Effector memory CD8-positive, alpha-beta T cell (primary cell): ENCODE data around the gene SUPT3H.
A peak's percentile ranks its signal among the peaks of the same experiment; 100 is the strongest.

Source experiments
- ATAC-seq: fragments of 150-1000 bp; cut with Tn5 transposase; replicated peaks from 2 replicates; pipeline ENCODE4 v1.10.0; 2021; ENCODE audit warnings: mild to moderate bottlenecking, moderate library complexity
- DNase-seq, 3 experiments: peaks; one replicate each; pipeline ENCODE4 v3.0.0; 2021
- H3K27ac Mint-ChIP-seq, 2 donors: one replicate each; pipeline ENCODE4 v1.8.0; 2022; ENCODE audit warnings: mild to moderate bottlenecking in 2 of 2, mixed read lengths in 2 of 2, moderate library complexity in 2 of 2
- H3K27me3 Mint-ChIP-seq, 2 donors: one replicate each; pipeline ENCODE4 v1.8.0; 2022; ENCODE audit warnings: mixed read lengths in 2 of 2
- H3K36me3 Mint-ChIP-seq: one replicate; pipeline ENCODE4 v1.8.0; 2022; ENCODE audit warnings: mild to moderate bottlenecking, moderate library complexity, mixed read lengths; ENCODE audit not compliant: insufficient read depth
- H3K4me1 Mint-ChIP-seq, 2 donors: one replicate each; pipeline ENCODE4 v1.8.0; 2022; ENCODE audit warnings: low read depth in 2 of 2, mixed read lengths in 2 of 2
- H3K4me3 Mint-ChIP-seq, 2 donors: one replicate each; pipeline ENCODE4 v1.8.0; 2022; ENCODE audit warnings: mild to moderate bottlenecking in 2 of 2, mixed read lengths in 2 of 2, moderate library complexity in 2 of 2
- H3K9me3 Mint-ChIP-seq, 2 donors: one replicate each; pipeline ENCODE4 v1.8.0; 2022; ENCODE audit warnings: mixed read lengths in 2 of 2

SUPT3H gene

DNA sequence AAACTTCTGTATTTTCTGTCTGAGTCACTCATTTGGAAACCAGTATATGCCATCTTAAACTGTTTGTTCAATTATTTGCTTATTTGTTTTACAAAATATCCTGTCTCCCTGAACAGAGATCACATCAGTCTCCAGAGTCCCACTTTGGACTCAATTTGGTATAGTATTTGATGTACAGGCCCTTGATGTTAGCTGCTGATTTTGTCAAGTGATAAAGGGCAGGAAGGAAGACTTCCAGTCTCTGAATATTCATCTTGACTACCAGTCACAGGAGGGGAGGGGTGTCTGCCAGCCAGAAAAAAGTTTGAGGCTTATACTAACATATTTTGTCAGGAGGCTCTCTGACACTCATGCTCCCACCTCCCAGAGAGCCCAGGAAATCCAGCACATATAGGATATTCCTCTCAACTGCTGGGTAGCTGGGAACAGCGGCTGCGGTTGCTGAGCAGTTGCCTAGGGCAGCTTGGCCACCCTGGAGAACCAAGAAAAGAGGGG lies 426.4 kb downstream of the SUPT3H start:
- Mint-ChIP-seq H3K27me3 (no peaks in the 10 kb centered on the region), H3K9me3 (peaks cover 2 to 4% of the 10 kb centered on the region in 2 donors), H3K27ac (no peak overlapping the region), H3K36me3 (peaks cover 6% of the 10 kb centered on the region), H3K4me1 (no peaks in the 10 kb centered on the region), H3K4me3 (no peak overlapping the region)
- DNase-seq (no peak), ATAC-seq (no peak)

DNA sequence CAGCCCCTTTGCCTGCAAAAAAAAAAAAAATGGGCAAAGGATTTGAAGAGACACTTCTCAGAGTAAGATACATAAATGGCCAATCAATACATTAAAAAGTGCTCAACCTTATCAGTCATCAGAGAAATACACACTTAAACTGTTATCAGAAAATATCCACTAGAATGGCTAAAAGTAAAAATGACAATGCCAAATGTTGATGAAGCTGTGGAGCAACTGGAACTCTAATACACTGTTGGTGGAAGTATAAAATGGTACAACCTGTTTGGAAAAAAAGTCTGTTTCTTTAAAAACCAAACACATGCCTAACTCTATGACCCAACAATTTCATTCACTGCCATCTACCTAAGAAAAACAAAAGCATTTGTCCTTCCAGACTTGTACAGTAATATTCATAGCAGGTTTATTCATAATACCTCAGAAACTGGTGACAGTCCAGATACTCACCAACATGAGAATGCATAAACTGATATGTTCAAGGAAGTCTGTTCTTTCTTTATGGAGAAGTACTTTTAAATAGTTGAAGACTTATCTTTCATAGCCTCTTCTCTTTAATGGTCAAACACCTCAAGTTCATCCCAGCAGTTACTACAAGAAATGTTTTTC lies 428.0 kb downstream of the SUPT3H start:
- Mint-ChIP-seq H3K4me1 (no peaks in the 10 kb centered on the region), H3K27ac (no peak overlapping the region), H3K36me3 (peaks cover 3% of the 10 kb centered on the region), H3K27me3 (no peaks in the 10 kb centered on the region), H3K9me3 (peaks cover 2 to 7% of the 10 kb centered on the region in 2 donors), H3K4me3 (no peak overlapping the region)
- no peak for ATAC-seq
- DNase-seq: no peak

DNA sequence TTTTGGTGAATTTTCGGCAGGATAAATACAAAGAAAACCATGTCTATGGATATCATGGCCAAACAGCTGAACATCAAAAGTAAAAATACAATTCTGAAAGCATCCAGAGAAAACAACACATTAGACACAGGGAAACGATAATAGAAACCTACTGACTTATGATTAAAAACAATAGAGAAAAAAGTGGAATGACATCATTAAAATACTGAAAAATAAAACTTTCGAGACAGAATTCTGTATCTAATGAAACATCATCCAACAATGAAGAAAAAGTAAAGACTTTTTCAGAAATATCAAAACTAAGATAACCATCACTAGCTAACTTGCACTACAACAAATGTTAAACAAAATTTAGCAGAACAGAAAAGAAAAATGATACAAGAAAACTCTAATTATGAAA lies 434.2 kb downstream of the SUPT3H start:
- Mint-ChIP-seq H3K9me3 (peaks cover 0 to 7% of the 10 kb centered on the region in 2 donors), H3K27me3 (no peaks in the 10 kb centered on the region), H3K4me3 (no peak overlapping the region), H3K27ac (no peak overlapping the region), H3K36me3 (no peaks in the 10 kb centered on the region), H3K4me1 (peaks cover 0 to 7% of the 10 kb centered on the region in 2 donors)
- ATAC-seq: no peak
- no peak for DNase-seq

DNA sequence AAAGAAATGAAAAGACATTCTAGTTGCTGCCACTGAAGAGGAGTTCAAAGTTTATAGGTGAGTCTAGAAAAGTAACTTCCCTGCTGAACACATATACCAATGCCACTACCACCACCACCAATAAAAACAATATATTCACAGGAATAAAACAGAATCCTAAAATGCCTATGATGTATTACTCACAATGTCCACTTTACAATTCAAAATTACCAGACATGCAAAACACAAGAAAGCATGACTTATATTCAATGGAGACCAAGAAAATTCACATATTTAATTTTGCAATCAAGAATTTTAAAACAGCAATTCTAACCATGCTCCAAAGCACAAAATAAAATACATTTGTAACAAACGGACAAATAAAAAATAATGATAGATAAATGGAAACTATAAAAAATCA lies 434.9 kb downstream of the SUPT3H start:
- Mint-ChIP-seq H3K9me3 (peaks cover 0 to 7% of the 10 kb centered on the region in 2 donors), H3K27me3 (no peaks in the 10 kb centered on the region), H3K4me3 (no peak overlapping the region), H3K36me3 (no peaks in the 10 kb centered on the region), H3K27ac (no peak overlapping the region), H3K4me1 (peaks cover 0 to 7% of the 10 kb centered on the region in 2 donors)
- DNase-seq: no peak
- ATAC-seq: no peak

DNA sequence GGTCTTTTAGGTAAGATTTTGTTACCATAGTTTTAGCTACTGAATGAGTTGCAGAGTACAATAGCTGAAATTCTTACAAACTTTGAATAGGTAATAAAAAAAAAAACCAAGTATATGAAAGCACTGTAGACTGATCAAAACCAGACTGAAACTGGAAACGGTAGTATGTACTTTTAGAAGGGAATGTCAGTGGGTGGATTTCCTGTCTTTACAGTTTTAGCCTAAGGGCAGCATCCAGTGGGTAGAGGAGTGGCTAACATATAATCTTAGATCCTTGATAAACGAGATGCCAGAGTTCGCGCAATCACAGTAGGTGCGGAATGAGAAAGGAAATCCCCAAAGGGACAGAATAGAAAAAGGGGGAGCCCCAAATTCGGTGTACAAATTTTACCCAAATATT lies 435.5 kb downstream of the SUPT3H start:
- H3K27me3 Mint-ChIP-seq: no peaks in the 10 kb centered on the region
- H3K4me3 Mint-ChIP-seq: no peak overlapping the region
- DNase-seq (no peak), ATAC-seq (no peak)
- H3K9me3 Mint-ChIP-seq: peaks cover 0 to 7% of the 10 kb centered on the region in 2 donors
- H3K4me1 Mint-ChIP-seq: peaks cover 0 to 7% of the 10 kb centered on the region in 2 donors
- H3K27ac Mint-ChIP-seq: no peak overlapping the region
- H3K36me3 Mint-ChIP-seq: no peaks in the 10 kb centered on the region

DNA sequence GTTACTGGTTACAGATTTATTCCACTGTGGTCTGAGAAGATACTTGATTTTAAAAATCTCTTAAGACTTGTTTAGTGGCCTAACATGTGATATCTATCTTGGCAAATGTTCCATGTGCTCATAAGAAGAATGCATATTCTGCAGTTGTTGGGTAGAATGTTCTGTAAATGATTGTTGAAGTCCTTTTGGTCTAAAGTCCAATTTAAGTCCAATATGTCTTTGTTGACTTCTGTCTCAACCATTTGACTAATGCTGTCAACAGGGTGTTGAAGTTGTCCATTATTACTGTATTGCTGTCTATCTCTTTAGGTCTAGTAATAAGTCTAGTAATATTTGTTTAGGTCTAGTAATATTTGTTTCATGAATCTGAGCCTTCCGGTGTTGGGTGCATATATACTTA lies 437.4 kb downstream of the SUPT3H start:
- peaks cover 10 to 21% of the 10 kb centered on the region in 2 donors for H3K4me1 Mint-ChIP-seq
- H3K9me3 Mint-ChIP-seq: no peaks in the 10 kb centered on the region
- no peaks in the 10 kb centered on the region for H3K36me3 Mint-ChIP-seq
- no peaks in the 10 kb centered on the region for H3K27me3 Mint-ChIP-seq
- no peak for DNase-seq
- peak overlapping the region in 1 of 2 donors; percentile 33 for H3K27ac Mint-ChIP-seq
- no peak for ATAC-seq
- no peak overlapping the region for H3K4me3 Mint-ChIP-seq

DNA sequence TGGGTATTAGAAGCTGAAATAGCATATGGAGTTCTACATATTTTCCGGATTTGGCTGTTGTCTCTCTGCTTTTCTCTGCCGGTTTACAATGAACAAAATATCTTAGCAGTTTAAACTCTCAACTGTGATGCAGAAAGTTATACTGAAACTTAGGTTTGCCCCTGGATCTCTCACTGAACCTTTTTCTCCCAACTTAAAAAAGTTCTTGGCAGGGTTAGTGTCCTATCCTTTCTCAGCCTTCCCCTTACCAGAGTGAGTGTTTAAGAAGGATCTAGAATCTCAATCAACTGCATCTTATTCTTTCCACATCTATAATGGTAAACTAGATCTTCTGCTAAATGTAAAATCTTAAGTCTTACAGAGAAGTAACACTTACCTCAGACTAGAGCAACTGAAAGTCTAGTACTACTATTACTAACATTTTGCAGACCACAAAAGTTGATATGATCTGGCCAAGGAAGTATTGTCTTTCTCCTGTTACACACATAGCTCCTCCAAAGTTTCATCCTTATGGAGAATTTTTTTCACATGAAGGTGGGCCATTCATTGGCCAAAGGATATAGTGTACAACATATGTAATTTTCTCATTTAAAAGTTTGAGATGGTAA lies 441.9 kb downstream of the SUPT3H start:
- ATAC-seq (no peak), DNase-seq (no peak)
- no peaks in the 10 kb centered on the region for H3K9me3 Mint-ChIP-seq
- H3K27me3 Mint-ChIP-seq: no peaks in the 10 kb centered on the region
- peak overlapping the region; percentile 86 to 94 for H3K27ac Mint-ChIP-seq
- peak overlapping the region; percentile 38 to 43 for H3K4me3 Mint-ChIP-seq
- H3K4me1 Mint-ChIP-seq: peaks cover 18 to 34% of the 10 kb centered on the region in 2 donors
- peaks cover 3% of the 10 kb centered on the region for H3K36me3 Mint-ChIP-seq

DNA sequence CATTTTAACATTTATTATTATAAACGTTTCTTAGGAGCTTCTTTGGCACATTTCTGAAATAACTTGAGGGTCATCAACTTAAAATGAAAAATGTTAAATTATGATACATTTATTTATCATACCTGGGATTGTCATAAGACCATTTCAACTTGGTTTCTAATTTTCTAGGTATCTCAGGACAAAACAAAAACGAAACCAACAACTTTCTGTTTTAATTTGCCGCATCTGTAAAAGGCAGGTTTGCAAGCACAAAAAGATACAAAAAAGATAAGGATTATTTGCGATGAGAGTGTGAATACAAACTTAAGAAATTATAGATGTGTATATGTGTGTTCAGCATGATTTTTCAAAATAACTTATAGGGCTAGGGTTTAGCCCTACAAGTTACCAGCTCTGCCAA lies 444.6 kb downstream of the SUPT3H start:
- no peak for DNase-seq
- peak; percentile 45 for ATAC-seq
- peaks cover 13% of the 10 kb centered on the region for H3K36me3 Mint-ChIP-seq
- peak overlapping the region; percentile 72 to 85 for H3K4me3 Mint-ChIP-seq
- H3K4me1 Mint-ChIP-seq: peaks cover 19 to 36% of the 10 kb centered on the region in 2 donors
- no peaks in the 10 kb centered on the region for H3K27me3 Mint-ChIP-seq
- peak overlapping the region; percentile 84 to 94 for H3K27ac Mint-ChIP-seq
- peaks cover 0 to 5% of the 10 kb centered on the region in 2 donors for H3K9me3 Mint-ChIP-seq

DNA sequence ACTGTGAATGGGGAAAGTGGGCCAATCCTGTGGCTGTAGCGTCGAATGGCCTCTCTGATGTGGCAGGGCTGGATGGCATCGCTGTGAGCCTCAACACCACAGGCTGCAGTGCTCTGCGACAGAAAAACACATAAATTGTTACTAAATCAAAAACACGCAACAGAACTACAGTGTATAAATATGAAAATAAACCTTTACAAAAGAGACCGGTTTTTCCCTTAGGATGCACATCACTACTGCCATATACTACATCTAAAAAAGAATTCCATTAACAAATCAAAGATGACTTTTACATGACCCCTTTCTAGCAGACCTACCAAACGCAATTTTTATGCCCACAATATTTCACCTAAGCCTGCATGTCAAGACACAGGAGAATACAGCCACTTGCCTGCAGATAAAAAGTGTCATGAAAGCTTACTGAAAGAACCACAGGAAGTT lies 445.1 kb downstream of the SUPT3H start:
- H3K4me1 Mint-ChIP-seq: peaks cover 21 to 37% of the 10 kb centered on the region in 2 donors
- peak; percentile 84 for ATAC-seq

DNA sequence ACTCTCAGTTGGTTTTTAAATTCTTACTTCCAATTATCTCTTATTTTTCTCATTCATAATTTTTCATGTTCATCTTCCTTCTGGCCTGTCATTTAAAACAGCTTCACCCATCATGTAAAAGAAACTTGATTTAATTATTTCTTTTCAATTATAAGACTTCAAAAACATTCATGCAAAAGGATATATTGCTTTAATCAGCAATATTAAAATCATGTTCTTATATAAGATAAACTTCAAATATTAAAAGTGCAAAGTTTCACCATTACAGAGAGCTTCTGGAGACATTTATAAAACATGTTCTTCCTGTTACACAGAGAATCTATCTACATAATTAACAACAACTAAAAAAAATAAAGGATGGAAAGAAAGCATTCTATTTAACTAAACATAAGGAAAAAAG lies 446.3 kb downstream of the SUPT3H start:
- Mint-ChIP-seq H3K27ac (peak overlapping the region; percentile 84 to 94), H3K4me1 (peaks cover 18 to 33% of the 10 kb centered on the region in 2 donors), H3K27me3 (no peaks in the 10 kb centered on the region), H3K9me3 (peaks cover 0 to 7% of the 10 kb centered on the region in 2 donors), H3K36me3 (peaks cover 13% of the 10 kb centered on the region), H3K4me3 (peak overlapping the region; percentile 72 to 85)
- DNase-seq (no peak), ATAC-seq (no peak)

More for the DNA sequence above, 445.1 kb downstream of the SUPT3H start:
- H3K27me3 Mint-ChIP-seq: no peaks in the 10 kb centered on the region
- peak overlapping the region; percentile 72 to 85 for H3K4me3 Mint-ChIP-seq
- H3K27ac Mint-ChIP-seq: peak overlapping the region; percentile 84 to 94
- H3K36me3 Mint-ChIP-seq: peaks cover 13% of the 10 kb centered on the region
- H3K9me3 Mint-ChIP-seq: peaks cover 0 to 7% of the 10 kb centered on the region in 2 donors
- peak; percentile 39 to 51 (median 48) for DNase-seq

DNA sequence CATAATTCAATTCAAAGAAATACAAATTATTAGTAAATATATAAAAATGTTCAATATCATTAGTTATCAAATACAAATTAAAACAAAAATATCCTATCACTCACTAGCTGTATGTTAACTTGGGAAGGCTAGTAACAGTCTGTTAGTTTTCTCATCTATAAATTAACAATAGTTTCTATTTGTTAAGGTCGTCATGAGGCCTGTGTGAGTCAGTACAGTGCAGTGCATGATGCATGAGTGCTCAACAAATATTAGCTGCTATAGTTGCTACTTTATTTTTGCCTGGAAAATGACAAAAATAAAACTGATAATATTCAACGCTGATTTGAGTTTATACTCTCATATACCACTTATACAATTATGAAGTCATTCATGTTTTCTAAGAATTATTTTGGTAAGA lies 451.2 kb downstream of the SUPT3H start:
- Mint-ChIP-seq H3K36me3 (peaks cover 20% of the 10 kb centered on the region), H3K9me3 (peaks cover 0 to 7% of the 10 kb centered on the region in 2 donors), H3K4me1 (peaks cover 25 to 51% of the 10 kb centered on the region in 2 donors), H3K4me3 (no peak overlapping the region), H3K27me3 (no peaks in the 10 kb centered on the region), H3K27ac (no peak overlapping the region)
- ATAC-seq (no peak), DNase-seq (no peak)

DNA sequence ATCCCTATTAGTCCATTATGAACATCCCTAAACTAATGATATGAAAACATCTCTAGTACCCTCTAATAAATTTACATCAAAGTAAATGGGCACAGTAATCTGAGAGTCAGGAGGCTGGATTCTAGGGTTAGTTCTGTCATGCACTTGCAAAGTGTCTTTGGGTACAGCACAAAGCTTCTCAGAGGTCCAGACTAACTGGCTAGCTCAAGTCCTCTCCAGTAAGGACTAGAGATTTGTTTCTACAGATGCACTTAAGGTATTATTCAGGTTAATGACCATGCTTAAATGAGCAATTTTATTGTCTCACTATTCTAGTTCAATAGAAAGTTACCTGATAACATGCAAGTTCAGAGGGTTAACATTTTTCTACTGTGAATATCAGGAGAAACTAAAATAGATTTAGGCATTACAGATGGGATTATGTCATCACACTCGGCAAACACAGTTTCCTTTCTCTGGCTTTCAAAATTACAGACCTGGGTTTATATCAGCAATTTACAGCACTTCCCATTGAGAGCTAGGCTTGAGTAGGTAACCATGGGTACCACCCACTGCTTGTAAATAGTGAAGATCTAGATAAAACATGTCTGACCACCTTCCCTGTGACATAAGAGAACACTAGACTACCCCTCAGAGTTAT lies 452.5 kb downstream of the SUPT3H start:
- peaks cover 29 to 49% of the 10 kb centered on the region in 2 donors for H3K4me1 Mint-ChIP-seq
- peak overlapping the region; percentile 95 to 99 for H3K27ac Mint-ChIP-seq
- peak; percentile 47 to 55 (median 51) for DNase-seq
- H3K4me3 Mint-ChIP-seq: peak overlapping the region; percentile 33 to 39
- peak; percentile 94 for ATAC-seq
- peaks cover 18% of the 10 kb centered on the region for H3K36me3 Mint-ChIP-seq
- peaks cover 0 to 7% of the 10 kb centered on the region in 2 donors for H3K9me3 Mint-ChIP-seq
- no peaks in the 10 kb centered on the region for H3K27me3 Mint-ChIP-seq

DNA sequence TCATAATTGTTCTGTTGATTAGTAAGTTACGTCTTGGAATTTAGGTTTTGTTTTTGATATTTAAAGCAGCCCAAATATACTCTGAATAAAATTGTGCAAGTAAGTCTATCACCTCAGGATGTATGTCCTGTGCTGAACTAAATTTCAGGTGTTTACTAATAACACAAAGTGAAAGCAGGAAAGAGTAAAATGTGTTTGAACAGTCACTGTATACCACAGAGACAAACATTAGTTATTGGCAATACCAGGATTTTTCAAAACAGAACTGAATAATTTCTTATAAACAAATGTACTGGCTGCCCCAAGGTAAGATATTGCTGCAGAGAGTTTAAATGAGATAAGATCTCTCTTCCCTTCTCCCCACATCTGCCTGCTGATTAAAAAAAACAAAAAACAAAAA lies 454.3 kb downstream of the SUPT3H start:
- peaks cover 0 to 6% of the 10 kb centered on the region in 2 donors for H3K9me3 Mint-ChIP-seq
- peaks cover 15% of the 10 kb centered on the region for H3K36me3 Mint-ChIP-seq
- DNase-seq: no peak
- H3K4me3 Mint-ChIP-seq: peak overlapping the region; percentile 36 to 65
- peak; percentile 53 for ATAC-seq
- H3K27ac Mint-ChIP-seq: peak overlapping the region; percentile 95 to 99
- H3K4me1 Mint-ChIP-seq: peaks cover 29 to 53% of the 10 kb centered on the region in 2 donors
- no peaks in the 10 kb centered on the region for H3K27me3 Mint-ChIP-seq
